Cardiac septum (tissue), 1 donor: ENCODE data around the gene ABCC12. TPM values are rescaled to one million over a fixed set of nuclear protein-coding genes. Genes with fewer than 3 reads are reported as not detected.

Source experiments
- DNase-seq: peaks from one replicate; pipeline ENCODE4 v3.0.0-alpha.2; 2020; ENCODE audit warnings: low spot score
- intact Hi-C: fragments of 100-400 bp; cut with DNase I; formaldehyde crosslinking; loops from one replicate; pipeline ENCODE4 v1.14.0; 2022
- total RNA-seq: library from RNA; stranded (reverse); fragmentation: NEBNext Ultra II Directional; extraction: Animal tissue kit (Norgen Biotek cat#: 25700); gene quantifications from one replicate; pipeline ENCODE4 v1.2.1, GENCODE V29; 2021
- donor health status: DM: no; HTN: no; CAD: no.

The ABCC12 gene
- total RNA-seq, 1 donor from 2014 or later = not detected

- intact Hi-C loops = no loop called here
- no peak for DNase-seq
Measured at GRCh38 chr16:48137822-48138221, 18.0 kb downstream of the ABCC12 start.

DNA sequence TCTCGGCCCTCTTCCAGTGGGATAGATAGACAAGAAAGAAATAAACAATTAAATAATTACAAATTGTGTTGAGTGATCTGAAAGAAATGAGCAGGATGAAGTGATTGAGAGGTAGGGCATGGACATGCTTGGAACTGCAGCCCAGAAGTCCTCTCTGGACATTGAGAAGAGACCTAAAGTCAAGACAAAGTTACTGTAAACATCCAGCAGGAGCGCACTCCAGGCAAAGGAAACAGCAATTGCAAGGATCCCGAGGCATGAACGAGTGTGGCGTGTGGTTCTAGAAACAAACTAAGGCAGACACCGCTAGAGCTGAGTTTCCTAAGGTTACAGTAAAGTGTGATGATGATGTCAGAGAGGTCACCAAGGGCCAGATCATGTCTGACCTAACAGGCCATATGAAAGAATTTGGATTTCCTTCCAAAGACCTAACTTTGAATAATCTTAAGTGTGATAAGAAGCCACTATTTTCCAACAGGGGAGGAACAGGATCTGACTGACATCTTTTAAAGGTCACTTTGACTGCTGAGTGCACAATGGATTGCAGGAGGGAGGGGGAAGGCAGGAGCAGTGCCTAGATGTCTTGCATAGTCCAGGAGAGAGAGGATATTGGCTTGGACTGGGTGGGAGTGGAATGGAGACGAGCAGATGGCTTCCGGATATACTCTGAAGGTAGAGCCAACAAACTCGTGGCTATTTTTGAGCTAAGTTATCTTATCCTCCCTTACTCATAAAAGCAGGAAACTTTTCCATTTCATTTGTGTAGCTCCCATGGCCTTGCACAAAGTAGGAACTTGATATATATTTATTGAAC is 19.0 kb downstream of the ABCC12 start:
- intact Hi-C loops = no loop called here
- no peak for DNase-seq

DNA sequence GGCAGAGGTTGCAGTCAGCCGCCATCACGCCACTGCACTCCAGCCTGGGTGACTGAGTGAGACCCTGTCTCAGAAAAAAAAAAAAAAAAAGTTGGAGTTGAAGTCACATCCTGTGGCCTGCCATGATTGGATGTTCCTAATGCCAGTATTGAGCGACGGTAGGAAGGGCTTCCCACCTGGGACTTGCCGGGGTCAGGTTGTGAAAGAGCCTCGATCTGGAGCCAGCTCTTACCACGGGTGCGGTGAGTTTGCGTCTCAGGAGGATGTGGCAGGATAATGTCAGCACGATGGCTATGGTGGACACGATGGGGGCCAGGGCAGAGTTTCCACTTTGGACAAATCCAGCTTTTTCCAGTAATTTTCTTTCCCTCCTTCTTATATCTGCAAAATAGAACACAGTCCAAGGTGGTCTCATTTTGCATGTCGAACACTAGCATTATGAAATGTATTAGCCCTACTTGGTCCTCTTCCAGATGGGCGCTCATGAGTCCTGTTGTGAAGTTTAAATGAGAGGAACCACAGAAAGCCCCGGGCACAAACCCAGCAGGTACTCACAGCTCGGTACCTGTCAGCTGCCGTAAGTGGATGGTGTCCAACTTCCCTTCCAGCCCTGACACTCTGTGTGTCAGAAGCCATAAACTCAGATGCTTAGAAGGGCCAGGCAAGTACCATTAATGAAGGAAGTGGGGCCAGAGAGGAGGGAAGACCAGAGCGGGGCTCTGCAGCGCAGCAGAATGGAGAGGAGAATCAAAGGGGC is 22.2 kb downstream of the ABCC12 start:
- DNase-seq = no peak
- intact Hi-C loops = no loop called here

GRCh38 chr16:48132696-48133095 is 23.1 kb downstream of the ABCC12 start:
- no peak for DNase-seq
- intact Hi-C loops = no loop called here

- no peak for DNase-seq
- intact Hi-C loops = no loop called here
Measured at GRCh38 chr16:48131201-48131935, 24.4 kb downstream of the ABCC12 start.

DNA sequence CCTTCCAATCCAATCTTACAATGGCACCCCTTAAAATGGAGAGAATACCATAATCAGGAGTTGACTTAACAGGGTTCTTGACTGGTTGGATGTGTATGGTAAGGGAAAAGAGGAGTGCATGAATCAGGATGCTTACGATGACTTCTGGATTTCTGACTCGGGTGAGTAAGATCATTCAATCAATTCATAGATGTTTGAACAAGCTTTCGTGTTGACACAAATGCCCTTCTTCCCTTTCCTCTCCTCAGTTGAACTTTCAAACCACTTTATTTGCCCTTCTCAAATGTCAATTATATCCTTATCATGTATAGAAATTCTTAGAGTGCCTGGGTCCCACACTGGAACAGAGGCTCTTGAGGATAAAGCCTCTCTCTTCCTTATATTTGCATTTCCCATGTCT is 25.9 kb downstream of the ABCC12 start:
- DNase-seq = no peak
- intact Hi-C loops = no loop called here

DNA sequence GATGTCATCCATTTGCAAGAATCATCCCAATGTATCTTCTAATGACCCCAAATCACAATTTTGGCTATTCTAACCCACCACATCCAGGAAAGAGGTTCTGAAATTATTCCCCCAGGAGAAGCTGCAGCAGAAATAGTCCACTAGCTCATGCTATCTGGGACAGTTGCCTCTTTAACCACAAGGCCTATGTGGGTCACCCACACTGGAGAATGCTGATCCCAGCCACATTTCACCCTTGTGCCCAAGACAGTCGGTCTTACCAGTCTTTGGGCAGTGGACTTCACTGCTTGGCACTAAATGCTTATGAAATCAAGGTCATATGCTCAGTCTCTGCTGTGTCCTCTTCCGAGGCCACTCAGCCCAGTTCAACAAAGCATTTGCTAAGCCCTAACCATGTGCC is 27.0 kb downstream of the ABCC12 start:
- intact Hi-C loops = no loop called here
- DNase-seq = no peak

DNA sequence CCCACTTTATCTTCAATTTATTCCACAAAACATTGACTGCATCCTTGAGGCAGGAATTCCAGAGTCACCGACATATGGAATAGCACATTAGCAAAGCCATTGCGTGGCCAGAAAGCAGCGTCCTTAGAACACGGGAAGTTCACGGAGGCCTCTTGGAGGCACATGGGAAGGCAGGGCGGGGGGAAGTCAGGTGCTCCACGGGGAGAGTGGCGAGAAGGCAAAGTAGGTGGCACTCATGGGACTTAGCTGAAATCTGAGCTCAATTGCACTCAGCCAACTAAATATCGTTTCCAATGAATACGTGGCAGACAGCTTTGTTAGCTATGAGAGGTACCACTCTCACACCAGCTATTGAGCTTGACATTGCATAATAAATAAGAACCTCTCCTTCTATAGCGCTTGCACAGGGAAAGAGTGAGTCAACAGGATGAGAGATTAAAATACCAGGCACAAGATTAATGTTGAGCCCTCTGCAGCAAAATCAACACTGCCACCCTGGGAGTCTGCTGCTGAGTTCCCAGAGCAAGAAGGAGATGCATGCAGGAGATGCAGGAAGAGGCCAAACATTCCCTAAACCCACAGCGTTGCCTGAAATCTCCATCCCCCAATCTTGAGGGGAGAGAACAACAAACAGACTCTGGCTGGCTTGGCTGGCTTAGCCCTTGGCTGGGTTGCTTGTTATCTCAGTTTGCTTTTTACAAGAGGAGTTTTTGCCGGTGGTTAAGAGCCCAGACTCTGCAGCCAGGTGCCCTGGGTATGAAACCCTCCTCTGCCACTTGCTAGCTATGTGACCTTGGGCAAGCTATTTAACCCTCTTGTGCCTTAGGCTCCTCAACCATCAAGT is 28.8 kb downstream of the ABCC12 start:
- DNase-seq = no peak
- intact Hi-C loops = no loop called here

DNA sequence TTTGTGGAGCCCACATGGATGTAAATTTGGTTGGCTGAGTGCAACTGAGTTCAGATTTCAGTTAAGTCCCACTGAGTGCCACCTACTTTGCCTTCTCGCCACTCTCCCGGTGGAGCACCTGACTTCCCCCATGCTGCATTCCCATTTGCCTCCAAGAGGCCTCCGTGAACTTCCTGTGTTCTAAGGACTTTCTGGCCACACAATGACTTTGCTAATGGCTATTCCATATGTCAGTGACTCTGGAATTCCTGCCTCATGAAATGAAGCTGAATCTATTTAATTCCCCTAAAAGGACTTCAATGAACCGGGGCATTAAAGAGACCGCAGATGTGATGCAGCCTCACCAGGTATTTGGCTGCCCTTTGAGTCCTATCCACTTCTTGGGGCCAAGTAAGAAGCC is 29.9 kb downstream of the ABCC12 start:
- intact Hi-C loops = no loop called here
- no peak for DNase-seq

DNA sequence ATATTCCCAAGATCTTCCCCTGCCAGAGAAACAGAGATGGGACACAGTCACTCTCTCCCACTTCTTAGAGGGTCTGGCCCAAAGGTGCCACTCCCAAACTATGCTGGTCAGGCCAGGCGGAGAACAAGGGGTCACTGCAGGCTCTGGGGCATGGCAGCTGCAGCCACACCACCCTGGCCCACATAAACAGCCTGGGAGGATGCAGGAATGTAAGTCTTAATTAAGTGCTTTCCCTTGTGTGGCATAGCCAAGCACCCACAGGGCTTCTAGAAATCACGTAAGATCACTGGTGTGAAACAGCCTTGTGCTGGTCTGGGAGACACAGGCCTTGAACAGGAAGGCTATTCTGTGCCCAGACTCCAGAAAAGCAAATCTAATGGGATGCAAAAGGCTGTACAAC is 31.5 kb downstream of the ABCC12 start:
- DNase-seq = no peak
- intact Hi-C loops = no loop called here

GRCh38 chr16:48123104-48123788 is 32.5 kb downstream of the ABCC12 start:
- no peak for DNase-seq
- intact Hi-C loops = no loop called here

- intact Hi-C loops = no loop called here
- DNase-seq = no peak
Measured at GRCh38 chr16:48121276-48121675, 34.5 kb downstream of the ABCC12 start.

DNA sequence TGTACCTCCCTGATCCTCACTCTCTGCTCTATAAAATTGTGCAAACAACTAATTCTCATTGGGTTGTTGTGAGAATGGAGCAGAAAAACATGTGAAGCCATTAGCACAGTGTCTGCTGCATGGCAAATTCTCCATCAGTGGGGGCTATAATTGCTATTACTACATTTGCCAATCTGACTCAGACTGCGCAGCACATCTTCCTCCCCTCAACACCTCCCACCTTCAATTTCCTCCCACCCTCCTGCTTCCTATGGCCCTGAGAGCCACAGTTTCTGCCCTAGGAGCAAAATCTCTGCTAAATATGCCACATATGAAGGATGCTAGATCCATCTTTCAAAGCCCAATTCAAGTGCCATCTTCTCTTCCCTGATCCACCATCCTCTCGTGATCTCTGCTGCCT is 37.0 kb downstream of the ABCC12 start:
- no peak for DNase-seq
- intact Hi-C loops = no loop called here

DNA sequence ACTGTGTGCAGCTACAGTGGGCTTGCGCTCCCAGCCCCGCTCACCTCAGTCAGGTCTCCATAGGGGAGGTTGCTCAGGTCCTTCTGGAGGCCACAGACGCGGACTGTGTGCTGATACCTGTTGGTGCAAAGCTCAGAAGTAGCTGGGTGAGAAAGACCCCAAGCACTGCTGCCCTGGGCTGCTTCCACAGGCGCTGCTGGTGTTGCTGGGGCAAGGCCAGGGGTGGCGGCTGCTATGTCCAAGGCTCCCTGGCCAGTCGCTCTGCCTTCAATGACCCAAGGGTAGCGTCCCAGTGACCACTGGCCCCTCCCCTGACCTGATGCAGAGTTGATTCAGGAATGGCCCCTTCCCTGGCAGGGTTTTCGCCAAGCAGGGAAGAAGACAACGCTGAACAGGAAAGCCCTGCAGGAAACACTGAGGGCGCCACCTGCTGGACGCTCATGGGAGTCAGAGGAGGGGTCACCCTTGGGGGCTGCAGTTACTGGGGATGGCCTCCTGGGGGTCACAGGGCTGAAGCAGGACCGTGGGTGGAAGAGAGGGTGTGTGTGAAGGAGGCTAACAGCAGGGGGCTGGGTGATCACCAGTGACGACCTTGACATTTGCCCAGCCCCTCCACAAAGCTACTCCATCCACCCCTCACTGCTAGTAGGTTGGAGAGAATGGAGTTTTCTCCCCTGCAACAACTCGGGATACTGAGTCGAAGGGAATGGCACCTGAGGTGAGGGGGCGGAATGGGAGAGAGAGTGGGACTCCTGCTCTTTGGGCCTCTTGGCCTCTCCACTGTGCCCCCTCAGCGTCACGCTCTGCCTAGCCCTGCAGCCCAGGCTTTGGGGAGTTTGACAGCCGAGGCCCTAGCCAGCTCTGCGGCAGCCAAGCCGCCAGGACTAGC is 38.3 kb downstream of the ABCC12 start:
- DNase-seq = no peak
- intact Hi-C loops = no loop called here

DNA sequence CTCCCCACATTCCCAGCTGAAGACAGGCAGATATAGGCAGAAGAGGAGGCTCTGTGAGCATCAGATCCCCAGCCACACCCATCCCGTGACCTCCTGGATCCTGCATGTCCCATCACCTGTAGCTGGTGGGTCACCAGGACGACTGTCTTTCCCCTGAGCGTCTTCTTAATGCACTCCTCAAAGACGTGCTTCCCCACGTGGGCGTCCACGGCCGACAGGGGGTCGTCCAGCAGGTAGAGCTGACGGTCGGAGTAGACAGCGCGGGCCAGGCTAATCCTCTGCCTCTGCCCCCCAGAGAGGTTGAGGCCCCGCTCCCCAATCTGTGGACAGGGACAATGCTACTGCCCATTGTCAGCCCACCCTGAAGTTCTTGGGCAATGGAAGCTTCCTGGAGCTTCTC is 40.5 kb downstream of the ABCC12 start:
- intact Hi-C loops = no loop called here
- no peak for DNase-seq

- intact Hi-C loops = no loop called here
- DNase-seq = no peak
Measured at GRCh38 chr16:48114410-48114809, 41.4 kb downstream of the ABCC12 start.

GRCh38 chr16:48113471-48113870 is 42.3 kb downstream of the ABCC12 start:
- intact Hi-C loops = no loop called here

DNA sequence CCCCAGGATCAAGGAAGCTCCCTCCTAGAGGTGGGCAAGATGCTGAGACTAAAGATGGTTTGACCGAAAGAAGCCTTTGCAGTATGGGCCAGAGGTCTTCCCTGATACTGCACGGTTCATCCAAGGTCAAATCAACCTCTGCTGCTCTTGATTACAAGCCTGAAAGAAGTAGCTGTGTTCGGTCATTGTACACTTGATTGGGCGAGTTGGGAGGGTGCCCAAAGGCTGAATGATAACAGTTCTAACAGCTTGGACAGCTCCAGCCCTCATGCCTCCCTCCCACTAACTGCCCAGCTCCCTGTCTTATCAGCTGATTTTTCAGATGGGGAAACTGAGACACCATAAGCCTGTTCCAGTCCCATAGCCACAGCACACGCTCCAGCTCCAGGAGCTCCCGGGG is 42.8 kb downstream of the ABCC12 start:
- intact Hi-C loops = no loop called here
- no peak for DNase-seq

More at GRCh38 chr16:48113471-48113870, 42.3 kb downstream of the ABCC12 start:
- DNase-seq = no peak
